Measurements from ENCODE around the gene NPY.

The NPY gene

DNA sequence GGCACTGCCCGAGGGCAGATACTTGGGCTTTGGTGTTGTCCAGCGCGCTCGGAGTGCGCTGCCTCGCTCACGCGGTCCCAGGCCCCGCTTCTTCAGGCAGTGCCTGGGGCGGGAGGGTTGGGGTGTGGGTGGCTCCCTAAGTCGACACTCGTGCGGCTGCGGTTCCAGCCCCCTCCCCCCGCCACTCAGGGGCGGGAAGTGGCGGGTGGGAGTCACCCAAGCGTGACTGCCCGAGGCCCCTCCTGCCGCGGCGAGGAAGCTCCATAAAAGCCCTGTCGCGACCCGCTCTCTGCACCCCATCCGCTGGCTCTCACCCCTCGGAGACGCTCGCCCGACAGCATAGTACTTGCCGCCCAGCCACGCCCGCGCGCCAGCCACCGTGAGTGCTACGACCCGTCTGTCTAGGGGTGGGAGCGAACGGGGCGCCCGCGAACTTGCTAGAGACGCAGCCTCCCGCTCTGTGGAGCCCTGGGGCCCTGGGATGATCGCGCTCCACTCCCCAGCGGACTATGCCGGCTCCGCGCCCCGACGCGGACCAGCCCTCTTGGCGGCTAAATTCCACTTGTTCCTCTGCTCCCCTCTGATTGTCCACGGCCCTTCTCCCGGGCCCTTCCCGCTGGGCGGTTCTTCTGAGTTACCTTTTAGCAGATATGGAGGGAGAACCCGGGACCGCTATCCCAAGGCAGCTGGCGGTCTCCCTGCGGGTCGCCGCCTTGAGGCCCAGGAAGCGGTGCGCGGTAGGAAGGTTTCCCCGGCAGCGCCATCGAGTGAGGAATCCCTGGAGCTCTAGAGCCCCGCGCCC is at the start of gene NPY:
Gene NPY (plus strand): TSS at position 294 of the 802 bp plus-strand sequence. CDS start 1,051 bp downstream, outside the sequence.
- Histone ChIP-seq H3K4me3 (ENCODE audit: insufficient read depth, low read length, poor library complexity, severe bottlenecking) (no peak within 1 kb of the TSS), H3K9ac (ENCODE audit: low read length) (no peak within 1 kb of the TSS)

DNA sequence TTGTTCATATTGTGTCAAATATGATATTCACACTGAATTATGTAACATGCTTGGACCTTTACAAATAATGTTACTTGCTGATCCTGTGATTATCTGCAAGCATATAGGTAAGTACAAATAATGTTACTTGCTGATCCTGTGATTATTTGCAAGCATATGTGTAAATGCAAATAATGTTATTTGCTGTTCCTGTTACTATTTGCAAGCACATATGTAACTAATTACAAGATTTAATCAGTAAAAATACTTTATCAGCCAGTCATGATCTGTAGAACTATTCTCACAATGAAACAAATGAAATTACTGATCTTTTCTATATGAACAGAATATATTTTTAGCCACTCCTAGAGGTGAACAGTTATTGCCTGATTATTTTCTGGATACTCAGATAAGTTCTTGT is 44.7 kb upstream of the NPY start:
- Histone ChIP-seq H2AFZ (ENCODE audit: low read depth, low read length, severe bottlenecking) (no peak overlapping the region), H4K20me1 (ENCODE audit: low read depth, low read length) (no peaks in the 10 kb centered on the region), H3K79me2 (ENCODE audit: insufficient read depth, low read length) (no peaks in the 10 kb centered on the region), H3K27ac (ENCODE audit: low read depth, low read length) (no peak overlapping the region), H3K27me3 (ENCODE audit: low read length) (no peaks in the 10 kb centered on the region), H3K4me3 (ENCODE audit: insufficient read depth, low read length, poor library complexity, severe bottlenecking) (no peak overlapping the region), H3F3A (ENCODE audit: insufficient read depth) (no peaks in the 10 kb centered on the region), H3K9me3 (ENCODE audit: insufficient read depth, low read length) (no peaks in the 10 kb centered on the region), H3K9ac (ENCODE audit: low read length) (no peak overlapping the region), H3K36me3 (ENCODE audit: low read length) (no peaks in the 10 kb centered on the region), H3K9me2 (replicated peaks; ENCODE audit: insufficient read depth, low read length) (no peaks in the 10 kb centered on the region), H3K4me2 (ENCODE audit: low read depth, low read length, poor library complexity, severe bottlenecking) (no peak overlapping the region)
- TF ChIP-seq, protein P1, sequence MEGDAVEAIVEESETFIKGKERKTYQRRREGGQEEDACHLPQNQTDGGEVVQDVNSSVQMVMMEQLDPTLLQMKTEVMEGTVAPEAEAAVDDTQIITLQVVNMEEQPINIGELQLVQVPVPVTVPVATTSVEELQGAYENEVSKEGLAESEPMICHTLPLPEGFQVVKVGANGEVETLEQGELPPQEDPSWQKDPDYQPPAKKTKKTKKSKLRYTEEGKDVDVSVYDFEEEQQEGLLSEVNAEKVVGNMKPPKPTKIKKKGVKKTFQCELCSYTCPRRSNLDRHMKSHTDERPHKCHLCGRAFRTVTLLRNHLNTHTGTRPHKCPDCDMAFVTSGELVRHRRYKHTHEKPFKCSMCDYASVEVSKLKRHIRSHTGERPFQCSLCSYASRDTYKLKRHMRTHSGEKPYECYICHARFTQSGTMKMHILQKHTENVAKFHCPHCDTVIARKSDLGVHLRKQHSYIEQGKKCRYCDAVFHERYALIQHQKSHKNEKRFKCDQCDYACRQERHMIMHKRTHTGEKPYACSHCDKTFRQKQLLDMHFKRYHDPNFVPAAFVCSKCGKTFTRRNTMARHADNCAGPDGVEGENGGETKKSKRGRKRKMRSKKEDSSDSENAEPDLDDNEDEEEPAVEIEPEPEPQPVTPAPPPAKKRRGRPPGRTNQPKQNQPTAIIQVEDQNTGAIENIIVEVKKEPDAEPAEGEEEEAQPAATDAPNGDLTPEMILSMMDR (IDR thresholded peaks at IDR 0.05; ENCODE audit: insufficient read depth, low read length, poor library complexity, severe bottlenecking): no peak
- TF ChIP-seq EZH2phosphoT487 (conservative IDR thresholded peaks at IDR 0.05; ENCODE audit: low read length): no peak

More for the DNA sequence above, at the start of gene NPY:
- Histone ChIP-seq H3K36me3 (ENCODE audit: low read length) (no peaks in the 10 kb centered on the region), H3K9me2 (replicated peaks; ENCODE audit: insufficient read depth, low read length) (no peaks in the 10 kb centered on the region), H3K79me2 (ENCODE audit: insufficient read depth, low read length) (no peaks in the 10 kb centered on the region), H3K27me3 (ENCODE audit: low read length) (no peaks in the 10 kb centered on the region), H3K27ac (ENCODE audit: low read depth, low read length) (no peak within 1 kb of the TSS), H3K9me3 (ENCODE audit: insufficient read depth, low read length) (no peaks in the 10 kb centered on the region), H3F3A (ENCODE audit: insufficient read depth) (no peaks in the 10 kb centered on the region), H3K4me2 (ENCODE audit: low read depth, low read length, poor library complexity, severe bottlenecking) (no peak within 1 kb of the TSS), H4K20me1 (ENCODE audit: low read depth, low read length) (no peaks in the 10 kb centered on the region), H2AFZ (ENCODE audit: low read depth, low read length, severe bottlenecking) (no peak within 1 kb of the TSS)
- TF ChIP-seq EZH2phosphoT487 (conservative IDR thresholded peaks at IDR 0.05; ENCODE audit: low read length): no peak
- TF ChIP-seq, protein P1 (IDR thresholded peaks at IDR 0.05; ENCODE audit: insufficient read depth, low read length, poor library complexity, severe bottlenecking): no peak

DNA sequence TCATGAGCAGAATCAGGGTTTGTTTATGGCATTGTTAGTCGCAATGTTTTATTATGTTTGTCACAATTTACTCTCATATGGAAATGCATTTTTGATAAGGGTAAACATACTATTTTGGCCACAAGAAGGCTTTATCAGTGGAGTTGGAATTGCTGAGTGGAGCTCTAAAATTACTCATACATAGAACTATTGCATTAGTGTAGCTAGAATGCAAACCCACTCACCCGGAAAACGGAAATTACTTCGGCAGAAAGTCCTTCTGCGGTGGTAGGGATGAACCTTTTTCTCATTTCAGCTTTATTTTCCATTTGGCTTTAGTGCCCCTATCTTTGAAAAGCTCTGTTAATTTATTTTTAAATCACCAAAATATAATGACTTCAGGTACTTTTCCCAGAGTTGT is 42.8 kb upstream of the NPY start:
- H3K4me2 ChIP-seq (ENCODE audit: low read depth, low read length, poor library complexity, severe bottlenecking): no peak overlapping the region
- H3K27me3 ChIP-seq (ENCODE audit: low read length): no peaks in the 10 kb centered on the region
- no peak overlapping the region for H3K4me3 ChIP-seq (ENCODE audit: insufficient read depth, low read length, poor library complexity, severe bottlenecking)
- no peaks in the 10 kb centered on the region for H3K9me3 ChIP-seq (ENCODE audit: insufficient read depth, low read length)
- H3K9me2 ChIP-seq (replicated peaks; ENCODE audit: insufficient read depth, low read length): no peaks in the 10 kb centered on the region
- H4K20me1 ChIP-seq (ENCODE audit: low read depth, low read length): no peaks in the 10 kb centered on the region
- TF ChIP-seq, protein P1 (IDR thresholded peaks at IDR 0.05; ENCODE audit: insufficient read depth, low read length, poor library complexity, severe bottlenecking): no peak
- no peak for TF ChIP-seq EZH2phosphoT487 (conservative IDR thresholded peaks at IDR 0.05; ENCODE audit: low read length)
- no peaks in the 10 kb centered on the region for H3K79me2 ChIP-seq (ENCODE audit: insufficient read depth, low read length)
- no peak overlapping the region for H3K9ac ChIP-seq (ENCODE audit: low read length)
- no peaks in the 10 kb centered on the region for H3F3A ChIP-seq (ENCODE audit: insufficient read depth)
- no peak overlapping the region for H3K27ac ChIP-seq (ENCODE audit: low read depth, low read length)
- no peak overlapping the region for H2AFZ ChIP-seq (ENCODE audit: low read depth, low read length, severe bottlenecking)
- no peaks in the 10 kb centered on the region for H3K36me3 ChIP-seq (ENCODE audit: low read length)

Measured in SU-DHL-6 (cell line).